ENCODE results near the gene VSTM2L.

DNA sequence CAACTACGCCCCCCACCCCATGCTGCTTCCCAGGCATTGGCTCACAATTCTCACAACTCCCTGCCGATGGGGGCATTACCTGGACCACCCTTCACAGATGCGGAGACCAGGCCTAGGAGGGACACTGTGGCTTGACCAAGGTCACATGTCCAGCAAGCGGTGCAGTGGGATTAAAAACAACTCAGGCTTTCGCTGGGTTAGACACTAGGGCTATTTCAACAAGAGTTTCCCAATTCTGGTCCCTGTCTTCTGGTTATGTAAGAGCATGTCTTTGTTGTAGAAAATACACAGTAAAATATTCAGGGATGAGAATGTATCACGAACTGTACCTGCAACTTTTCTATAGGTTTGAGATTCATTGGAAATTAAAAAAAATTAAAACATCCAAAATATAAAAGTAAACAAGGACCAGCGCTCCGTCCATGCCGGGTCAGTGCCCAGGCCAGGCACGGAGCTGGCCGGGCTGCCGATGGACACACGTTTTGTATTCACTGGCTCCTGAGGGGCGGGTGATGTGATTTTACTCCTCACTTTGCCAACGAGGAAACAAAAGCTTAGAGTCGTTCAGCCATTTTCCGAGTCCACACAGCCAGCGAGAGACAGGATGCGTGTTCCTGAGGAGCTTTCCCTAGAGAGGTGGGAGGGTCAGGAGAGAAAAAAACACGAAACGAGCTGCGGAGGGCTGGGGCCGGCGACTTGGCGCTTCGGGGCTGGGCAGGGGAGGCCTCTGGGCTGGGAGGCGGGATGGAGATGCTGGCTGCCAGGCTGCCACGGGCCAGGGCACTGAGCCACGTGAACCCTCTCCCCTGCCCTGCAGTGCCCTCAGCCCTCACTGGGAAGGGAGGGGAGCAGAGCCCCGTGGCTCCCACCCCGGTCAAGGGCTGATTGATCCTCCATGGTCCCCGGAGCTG, 17.1 kb upstream of the VSTM2L start:
- no peak for TF ChIP-seq EZH2 (IDR thresholded peaks at IDR 0.05; ENCODE audit: low read length)
- TF ChIP-seq CTCF (optimal IDR thresholded peaks at IDR 0.05 in 1 of 3, IDR thresholded peaks at IDR 0.05 in 1 of 3, conservative IDR thresholded peaks at IDR 0.05 in 1 of 3; ENCODE audit: extremely low read depth in 1 of 3, insufficient read depth in 2 of 3, low read length in 3 of 3): no peak
